C4-2B (cell line): ENCODE measurements around the gene PRR5.
"Not testable (repeated sequence)": the region's sequence is repeated elsewhere in the genome, so short reads cannot be mapped to it uniquely, and the experiment has no call there.

Experiments
- H3K27ac ChIP-seq: fragments of 450-650 bp; 2 replicates; pipeline ENCODE4 v1.5.1; 2017
- CTCF ChIP-seq: fragments of 450-650 bp; conservative IDR thresholded peaks from 2 replicates; pipeline ENCODE4 v1.5.1; 2017; ENCODE audit warnings: mild to moderate bottlenecking
- ZFX ChIP-seq: fragments of 450-650 bp; IDR thresholded peaks from 2 replicates; pipeline ENCODE4 v1.6.1; 2017

Gene PRR5

GRCh38 chr22:44676441-44677352, 25.3 kb upstream of the PRR5 start:
- no peak overlapping the region for H3K27ac ChIP-seq
- no peak for TF ChIP-seq ZFX
- no peak for TF ChIP-seq CTCF

- H3K27ac ChIP-seq: no peak overlapping the region
- TF ChIP-seq CTCF (no peak), ZFX (no peak)
These were observed 24.6 kb upstream of the PRR5 start for GRCh38 chr22:44677353-44677840.

GRCh38 chr22:44677871-44678555, 24.0 kb upstream of the PRR5 start:
- no peak overlapping the region for H3K27ac ChIP-seq
- TF ChIP-seq ZFX (no peak), CTCF (no peak)

GRCh38 chr22:44678556-44679305, 23.3 kb upstream of the PRR5 start:
- no peak overlapping the region for H3K27ac ChIP-seq

GRCh38 chr22:44679306-44679647, 22.7 kb upstream of the PRR5 start:
- not testable (repeated sequence) for H3K27ac ChIP-seq

More at GRCh38 chr22:44678556-44679305, 23.3 kb upstream of the PRR5 start:
- TF ChIP-seq ZFX: no peak
- TF ChIP-seq CTCF: no peak

- TF ChIP-seq ZFX (no peak), CTCF (no peak)
- no peak overlapping the region for H3K27ac ChIP-seq
These were observed 21.9 kb upstream of the PRR5 start for GRCh38 chr22:44680058-44680457.

GRCh38 chr22:44680481-44680894, 21.5 kb upstream of the PRR5 start:
- TF ChIP-seq CTCF (no peak), ZFX (no peak)
- no peak overlapping the region for H3K27ac ChIP-seq
